Naive thymus-derived CD4-positive, alpha-beta T cell (primary cell): Measurements from ENCODE around the gene VPS18. TPM values are rescaled to one million over a fixed set of nuclear protein-coding genes. Genes with fewer than 3 reads are reported as not detected.
A peak's percentile ranks its signal among the peaks of the same experiment; 100 is the strongest.

Experiments
- ATAC-seq: fragments of 150-1000 bp; cut with Tn5 transposase; 2 replicates; pipeline ENCODE4 v1.10.0; 2021; ENCODE audit warnings: mild to moderate bottlenecking, moderate library complexity
- CTCF ChIA-PET: fragments of 350-600 bp; sonication (Branson Sonifier 250); formaldehyde crosslinking; loops from one replicate; lab custom pipeline; 2021; ENCODE audit warnings: antibody characterized with exemption; lab: Charles Lee
- POLR2A ChIA-PET: fragments of 350-600 bp; sonication (Branson Sonifier 250); formaldehyde crosslinking; loops from one replicate; lab custom pipeline; 2021; ENCODE audit warnings: antibody characterized with exemption, inconsistent platforms; lab: Charles Lee
- DNase-seq, 9 donors: peaks; one replicate each; pipeline versions ENCODE4 v3.0.0 to v3.0.0-alpha.2; 2020 to 2022; ENCODE audit warnings: mixed read lengths in 1 of 9
- H3K27ac ChIP-seq: one replicate; pipeline ENCODE4 v1.7.0; 2013; ENCODE audit warnings: mild to moderate bottlenecking, low read depth, low read length, moderate library complexity
- H3K27me3 ChIP-seq, 2 donors: one replicate each; pipeline ENCODE4 v1.7.0; 2013; ENCODE audit warnings: low read length in 2 of 2, mild to moderate bottlenecking in 2 of 2, moderate library complexity in 2 of 2; ENCODE audit not compliant: control insufficient read depth in 2 of 2, insufficient read depth in 2 of 2
- H3K36me3 ChIP-seq, 3 experiments: 1 replicate in 2 of 3; 2 replicates in 1 of 3; pipeline ENCODE4 v1.7.0; 2013; ENCODE audit warnings: low read length in 3 of 3, mild to moderate bottlenecking in 3 of 3, moderate library complexity in 1 of 3; ENCODE audit not compliant: insufficient read depth in 3 of 3, control insufficient read depth in 2 of 3
- H3K4me1 ChIP-seq, 2 donors: one replicate each; pipeline ENCODE4 v1.7.0; 2013; ENCODE audit warnings: low read length in 2 of 2, mild to moderate bottlenecking in 2 of 2, moderate library complexity in 1 of 2; ENCODE audit not compliant: control insufficient read depth in 2 of 2, insufficient read depth in 2 of 2
- H3K4me3 ChIP-seq: 2 replicates; pipeline ENCODE4 v1.7.0; 2013; ENCODE audit warnings: mild to moderate bottlenecking, low read length
- H3K9me3 ChIP-seq, 3 experiments: 1 replicate in 2 of 3; 2 replicates in 1 of 3; pipeline ENCODE4 v1.7.0; 2013; ENCODE audit warnings: low read length in 3 of 3; ENCODE audit not compliant: control insufficient read depth in 2 of 3
- H3K27ac Mint-ChIP-seq, 9 donors: one replicate each; pipeline ENCODE4 v1.8.0; 2020 to 2022; ENCODE audit warnings: mixed read lengths in 9 of 9, mild to moderate bottlenecking in 8 of 9, moderate library complexity in 5 of 9, inconsistent platforms in 2 of 9
- H3K27me3 Mint-ChIP-seq, 5 donors: one replicate each; pipeline ENCODE4 v1.8.0; 2021 to 2022; ENCODE audit warnings: mixed read lengths in 5 of 5, mild to moderate bottlenecking in 1 of 5
- H3K36me3 Mint-ChIP-seq, 5 donors: one replicate each; pipeline ENCODE4 v1.8.0; 2020 to 2022; ENCODE audit warnings: mixed read lengths in 5 of 5, mild to moderate bottlenecking in 3 of 5, inconsistent platforms in 1 of 5
- H3K4me1 Mint-ChIP-seq, 7 donors: one replicate each; pipeline ENCODE4 v1.8.0; 2020 to 2022; ENCODE audit warnings: mixed read lengths in 7 of 7, mild to moderate bottlenecking in 3 of 7, inconsistent platforms in 1 of 7
- H3K4me3 Mint-ChIP-seq, 10 donors: one replicate each; pipeline ENCODE4 v1.8.0; 2020 to 2022; ENCODE audit warnings: mild to moderate bottlenecking in 10 of 10, mixed read lengths in 10 of 10, moderate library complexity in 6 of 10, inconsistent platforms in 2 of 10
- H3K9me3 Mint-ChIP-seq, 11 donors: one replicate each; pipeline ENCODE4 v1.8.0; 2020 to 2022; ENCODE audit warnings: mixed read lengths in 11 of 11, mild to moderate bottlenecking in 4 of 11, inconsistent platforms in 1 of 11, moderate library complexity in 1 of 11
- intact Hi-C, 2 donors: fragments of 100-400 bp; cut with micrococcal nuclease; formaldehyde crosslinking; loops; one replicate each; pipeline ENCODE4 v1.15.1; 2023
- polyA plus RNA-seq, 2 donors: library from polyadenylated mRNA; unstranded; fragments of 300-500 nt; fragmentation: Illumina TruSeq; gene quantifications; one replicate each; pipeline ENCODE4 v1.2.3, GENCODE V29; 2021
- total RNA-seq, 6 experiments: library from RNA in 5 of 6; stranded (reverse) in 5 of 6; gene quantifications; 1 replicate in 5 of 6; 2 replicates in 1 of 6; pipeline ENCODE4 v1.2.3 and lab custom pipeline; 2021 to 2026

Gene VPS18
- total and polyA plus RNA-seq, 7 experiments from 2014 or later = 15.9 to 25.8 (median 20.5) TPM

- ATAC-seq (no peak), DNase-seq (peak in 1 of 9 donors; percentile 21)
- ChIA-PET POLR2A (interaction anchor here (0.8 to 4.5 kb wide), 5 partner anchors 9 to 34 kb away, joined by 3 to 34 read pairs (median 23); partner anchors contain the start of gene CHAC1), CTCF (interaction anchor here (0.8 to 5.0 kb wide), 7 partner anchors 10 to 83 kb away, joined by 3 to 44 read pairs (median 4); partner anchors contain the start of genes CHAC1 and DLL4)
- Mint-ChIP-seq H3K4me1 (peaks cover 17 to 45% (median 44%) of the 10 kb centered on the region in 7 donors), H3K27me3 (no peaks in the 10 kb centered on the region), H3K36me3 (no peaks in the 10 kb centered on the region), H3K27ac (peak overlapping the region; percentile 21 to 92 (median 88)), H3K9me3 (peaks cover 0 to 2% (median 0%) of the 10 kb centered on the region in 11 donors), H3K4me3 (peak overlapping the region in 9 of 10 donors; percentile 41 to 95 (median 65))
- Histone ChIP-seq H3K27ac (peak overlapping the region; percentile 75), H3K4me3 (no peak overlapping the region), H3K27me3 (no peaks in the 10 kb centered on the region), H3K4me1 (peaks cover 12 to 27% of the 10 kb centered on the region in 2 donors), H3K9me3 (no peaks in the 10 kb centered on the region), H3K36me3 (no peaks in the 10 kb centered on the region)
- intact Hi-C loops = no loop called here
Observed at GRCh38 chr15:40941068-40941527, 46.8 kb downstream of the VPS18 start.

- Mint-ChIP-seq H3K4me3 (peak overlapping the region; percentile 79 to 95 (median 88)), H3K27me3 (no peaks in the 10 kb centered on the region), H3K27ac (peak overlapping the region; percentile 58 to 92 (median 89)), H3K4me1 (peaks cover 17 to 47% (median 44%) of the 10 kb centered on the region in 7 donors), H3K36me3 (no peaks in the 10 kb centered on the region), H3K9me3 (peaks cover 0 to 2% (median 0%) of the 10 kb centered on the region in 11 donors)
- ChIA-PET CTCF (interaction anchor here (0.8 to 5.0 kb wide), 7 partner anchors 11 to 83 kb away, joined by 3 to 44 read pairs (median 4); partner anchors contain the start of genes CHAC1 and DLL4), POLR2A (interaction anchor here (0.8 to 4.5 kb wide), 8 partner anchors 9 to 51 kb away, joined by 3 to 34 read pairs (median 5); partner anchors contain the start of gene CHAC1)
- peak overlapping the region; percentile 82 for H3K4me3 ChIP-seq
- H3K36me3 ChIP-seq = no peaks in the 10 kb centered on the region
- H3K9me3 ChIP-seq = no peaks in the 10 kb centered on the region
- no peaks in the 10 kb centered on the region for H3K27me3 ChIP-seq
- DNase-seq (peak; percentile 59 to 84 (median 70)), ATAC-seq (peak; percentile 86)
- peak overlapping the region; percentile 75 for H3K27ac ChIP-seq
- intact Hi-C loops = loop anchor here (1.0 to 2.0 kb wide), 4 partner anchors 12 to 81 kb away; partner anchors contain the start of genes CHAC1 (in 2 of the 2) and DLL4 (in 1 of the 2)
- peaks cover 12 to 27% of the 10 kb centered on the region in 2 donors for H3K4me1 ChIP-seq
Observed at GRCh38 chr15:40941528-40942336, 47.5 kb downstream of the VPS18 start.

- Histone ChIP-seq H3K9me3 (no peaks in the 10 kb centered on the region), H3K4me3 (peak overlapping the region; percentile 82), H3K4me1 (peaks cover 12 to 27% of the 10 kb centered on the region in 2 donors), H3K27ac (peak overlapping the region; percentile 75), H3K36me3 (no peaks in the 10 kb centered on the region), H3K27me3 (no peaks in the 10 kb centered on the region)
- POLR2A ChIA-PET = interaction anchor here (0.9 to 4.5 kb wide), 7 partner anchors 10 to 50 kb away, joined by 3 to 34 read pairs (median 6); partner anchors contain the start of gene CHAC1
- intact Hi-C loops = loop anchor here (1.0 to 2.0 kb wide), 4 partner anchors 11 to 80 kb away; partner anchors contain the start of genes CHAC1 (in 2 of the 2) and DLL4 (in 1 of the 2)
- H3K9me3 Mint-ChIP-seq = peaks cover 0 to 2% (median 0%) of the 10 kb centered on the region in 11 donors
- ATAC-seq (peak; percentile 8), DNase-seq (peak in 2 of 9 donors; percentile 26 to 34)
- CTCF ChIA-PET = interaction anchor here (1.3 to 5.0 kb wide), 4 partner anchors 10 to 76 kb away, joined by 4 to 44 read pairs (median 16); partner anchors contain the start of genes CHAC1 and DLL4
- H3K27ac Mint-ChIP-seq = peak overlapping the region; percentile 77 to 90 (median 86)
- H3K36me3 Mint-ChIP-seq = no peaks in the 10 kb centered on the region
- no peaks in the 10 kb centered on the region for H3K27me3 Mint-ChIP-seq
- H3K4me1 Mint-ChIP-seq = peaks cover 17 to 47% (median 44%) of the 10 kb centered on the region in 7 donors
- peak overlapping the region; percentile 79 to 95 (median 88) for H3K4me3 Mint-ChIP-seq
Observed at GRCh38 chr15:40942337-40942854, 48.1 kb downstream of the VPS18 start.

GRCh38 chr15:40942878-40943277 is 48.6 kb downstream of the VPS18 start:
- DNase-seq (no peak), ATAC-seq (no peak)
- Histone ChIP-seq H3K4me1 (peaks cover 12 to 27% of the 10 kb centered on the region in 2 donors), H3K27ac (peak overlapping the region; percentile 75), H3K4me3 (peak overlapping the region; percentile 82), H3K27me3 (no peaks in the 10 kb centered on the region), H3K9me3 (no peaks in the 10 kb centered on the region), H3K36me3 (no peaks in the 10 kb centered on the region)
- H3K4me1 Mint-ChIP-seq = peaks cover 17 to 47% (median 44%) of the 10 kb centered on the region in 7 donors
- CTCF ChIA-PET = interaction anchor here (2.6 to 5.0 kb wide), 3 partner anchors 10 to 38 kb away, joined by 10 to 44 read pairs (median 21); partner anchors contain the start of genes CHAC1 and DLL4
- peaks cover 0 to 2% (median 0%) of the 10 kb centered on the region in 11 donors for H3K9me3 Mint-ChIP-seq
- intact Hi-C loops = loop anchor here (1.0 to 2.0 kb wide), 4 partner anchors 10 to 80 kb away; partner anchors contain the start of genes CHAC1 (in 2 of the 2) and DLL4 (in 1 of the 2)
- peak overlapping the region; percentile 79 to 95 (median 88) for H3K4me3 Mint-ChIP-seq
- no peaks in the 10 kb centered on the region for H3K36me3 Mint-ChIP-seq
- H3K27ac Mint-ChIP-seq = peak overlapping the region; percentile 77 to 90 (median 86)
- POLR2A ChIA-PET = interaction anchor here (0.9 to 4.5 kb wide), 7 partner anchors 10 to 50 kb away, joined by 3 to 34 read pairs (median 6); partner anchors contain the start of gene CHAC1
- H3K27me3 Mint-ChIP-seq = no peaks in the 10 kb centered on the region

- Mint-ChIP-seq H3K4me1 (peaks cover 17 to 47% (median 43%) of the 10 kb centered on the region in 7 donors), H3K4me3 (peak overlapping the region in 9 of 10 donors; percentile 13 to 95 (median 79)), H3K36me3 (no peaks in the 10 kb centered on the region), H3K9me3 (peaks cover 0 to 2% (median 0%) of the 10 kb centered on the region in 11 donors), H3K27me3 (no peaks in the 10 kb centered on the region), H3K27ac (peak overlapping the region in 5 of 9 donors; percentile 57 to 89 (median 78))
- no peaks in the 10 kb centered on the region for H3K9me3 ChIP-seq
- DNase-seq (no peak), ATAC-seq (no peak)
- CTCF ChIA-PET = no interaction called here
- H3K4me1 ChIP-seq = peaks cover 12 to 27% of the 10 kb centered on the region in 2 donors
- intact Hi-C loops = loop anchor here in 1 of 2 donors (2.0 kb wide), 1 partner anchor 79 kb away; no protein-coding TSS in a partner anchor
- no peak overlapping the region for H3K4me3 ChIP-seq
- H3K36me3 ChIP-seq = no peaks in the 10 kb centered on the region
- H3K27me3 ChIP-seq = no peaks in the 10 kb centered on the region
- no peak overlapping the region for H3K27ac ChIP-seq
- POLR2A ChIA-PET = interaction anchor here (3.0 to 4.5 kb wide), 2 partner anchors 9 to 20 kb away, joined by 23 to 34 read pairs; partner anchors contain the start of gene CHAC1
Observed at GRCh38 chr15:40943764-40944365, 49.6 kb downstream of the VPS18 start.
